NCI-H748 (cell line): ENCODE data around the gene FAM171A2.

Experiments used
- DNase-seq: peaks from one replicate; lab custom pipeline; 2025; ENCODE audit not compliant: unreplicated experiment; lab: John Stamatoyannopoulos, UW

FAM171A2 gene

GRCh38 chr17:44307387-44308186, 56.1 kb downstream of the FAM171A2 start:
- peak; percentile 79 for DNase-seq

- no peak for DNase-seq
These were observed 59.0 kb downstream of the FAM171A2 start for GRCh38 chr17:44304651-44305050.
